Measurements from ENCODE around the gene GAB4.
"Not testable (repeated sequence)": the region's sequence is repeated elsewhere in the genome, so short reads cannot be mapped to it uniquely, and the experiment has no call there.

GAB4 gene, protein sequence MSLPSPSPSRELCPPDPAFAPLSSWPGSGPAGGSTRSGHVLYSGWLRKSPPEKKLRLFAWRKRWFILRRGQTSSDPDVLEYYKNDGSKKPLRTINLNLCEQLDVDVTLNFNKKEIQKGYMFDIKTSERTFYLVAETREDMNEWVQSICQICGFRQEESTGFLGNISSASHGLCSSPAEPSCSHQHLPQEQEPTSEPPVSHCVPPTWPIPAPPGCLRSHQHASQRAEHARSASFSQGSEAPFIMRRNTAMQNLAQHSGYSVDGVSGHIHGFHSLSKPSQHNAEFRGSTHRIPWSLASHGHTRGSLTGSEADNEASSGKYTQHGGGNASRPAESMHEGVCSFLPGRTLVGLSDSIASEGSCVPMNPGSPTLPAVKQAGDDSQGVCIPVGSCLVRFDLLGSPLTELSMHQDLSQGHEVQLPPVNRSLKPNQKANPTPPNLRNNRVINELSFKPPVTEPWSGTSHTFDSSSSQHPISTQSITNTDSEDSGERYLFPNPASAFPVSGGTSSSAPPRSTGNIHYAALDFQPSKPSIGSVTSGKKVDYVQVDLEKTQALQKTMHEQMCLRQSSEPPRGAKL

DNA sequence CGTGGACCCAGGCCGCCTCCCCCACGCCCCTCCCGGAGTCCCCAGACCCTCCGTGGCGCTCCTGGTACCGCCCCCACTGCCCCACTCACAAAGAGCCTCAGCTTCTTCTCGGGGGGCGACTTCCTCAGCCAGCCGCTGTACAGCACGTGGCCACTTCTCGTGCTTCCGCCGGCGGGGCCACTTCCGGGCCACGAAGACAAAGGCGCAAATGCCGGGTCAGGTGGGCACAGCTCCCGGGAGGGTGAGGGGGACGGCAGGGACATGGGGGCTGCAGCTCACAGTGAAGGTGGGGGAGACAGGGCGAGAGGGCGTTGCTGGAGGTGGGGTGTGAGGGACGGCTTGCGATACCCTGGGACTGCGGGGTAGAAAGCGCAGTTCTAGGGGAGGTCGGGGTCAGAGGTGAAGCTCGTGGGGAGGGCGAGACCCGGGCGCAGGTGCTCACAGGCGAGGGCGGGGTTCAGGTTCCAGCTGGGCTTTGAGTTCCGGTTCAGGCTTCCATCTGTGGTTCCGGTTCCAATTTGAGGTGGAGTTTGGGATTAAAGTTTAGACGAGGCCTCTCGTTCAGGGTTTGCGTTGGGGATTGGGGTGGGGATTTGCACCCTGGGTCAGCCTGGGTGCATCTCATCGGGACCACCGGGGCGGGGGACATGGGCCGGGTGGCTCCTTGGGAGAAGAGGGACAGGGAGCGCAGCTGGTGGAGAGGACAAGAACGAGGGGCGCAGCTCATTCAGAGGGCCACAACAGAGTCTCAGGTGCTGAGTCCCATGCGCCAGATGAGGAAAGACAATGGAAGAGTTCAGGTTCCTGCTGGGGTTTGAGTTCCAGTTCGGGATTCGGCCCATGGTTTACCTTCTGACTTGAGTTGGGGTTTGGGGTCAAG lies at the start of gene GAB4:
TSS of gene GAB4 (minus strand) at position 371 of the 880 bp plus-strand sequence. CDS start at position 263, 108 bp downstream.
- peaks cover 1% of the 10 kb centered on the region for H3K4me1 Mint-ChIP-seq (ENCODE audit: low read depth)
- DNase-seq = no peak
- H3K9me3 Mint-ChIP-seq = peaks cover 18% of the 10 kb centered on the region
- peaks cover 80% of the 10 kb centered on the region for H3K27me3 Mint-ChIP-seq
- H3K27ac Mint-ChIP-seq = no peak within 1 kb of the TSS
- no peaks in the 10 kb centered on the region for H3K36me3 Mint-ChIP-seq (ENCODE audit: low read depth)
- no peak within 1 kb of the TSS for H3K4me3 Mint-ChIP-seq

DNA sequence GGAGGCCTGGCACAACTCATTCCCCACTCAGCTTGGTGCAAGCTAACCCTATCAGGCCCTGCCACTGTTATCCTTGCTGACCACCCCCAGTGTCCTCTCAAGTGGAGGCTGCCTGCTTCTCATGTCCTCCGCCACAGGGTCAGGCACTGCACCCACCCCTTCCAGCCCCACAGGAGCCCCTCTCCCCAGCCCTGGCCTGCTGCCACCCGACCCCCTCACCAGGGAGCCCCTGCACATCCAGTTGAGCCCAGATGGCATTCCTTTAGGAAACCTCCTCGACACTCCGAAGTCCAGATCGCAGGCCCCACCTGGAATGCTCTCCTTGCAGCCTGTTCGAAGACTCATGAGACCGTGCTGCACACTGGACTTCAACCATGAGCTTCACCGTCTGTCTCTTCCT lies 48.8 kb upstream of the GAB4 start:
- no peak overlapping the region for H3K4me3 Mint-ChIP-seq
- H3K9me3 Mint-ChIP-seq = no peaks in the 10 kb centered on the region
- H3K4me1 Mint-ChIP-seq (ENCODE audit: low read depth) = peaks cover 3% of the 10 kb centered on the region
- H3K27me3 Mint-ChIP-seq = no peaks in the 10 kb centered on the region
- H3K27ac Mint-ChIP-seq = no peak overlapping the region
- DNase-seq = no peak
- H3K36me3 Mint-ChIP-seq (ENCODE audit: low read depth) = no peaks in the 10 kb centered on the region

DNA sequence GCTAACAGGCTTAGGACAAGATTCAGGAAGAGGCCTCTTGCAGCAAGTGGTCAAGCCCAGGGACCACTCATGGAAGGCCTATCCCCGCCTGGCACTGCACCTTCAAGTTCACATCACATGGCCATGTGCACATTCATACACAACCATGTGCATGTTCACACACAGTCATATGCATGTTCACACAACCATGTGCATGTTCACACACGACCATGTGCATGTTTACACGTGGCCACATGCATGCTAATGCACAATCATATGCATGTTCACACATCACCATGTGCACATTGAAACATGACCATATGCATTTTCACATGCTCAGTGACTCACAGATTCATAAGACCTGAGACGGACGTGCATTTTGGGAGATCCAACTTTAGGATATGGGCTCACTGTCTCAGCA lies 48.0 kb upstream of the GAB4 start:
- H3K9me3 Mint-ChIP-seq = no peaks in the 10 kb centered on the region
- H3K4me1 Mint-ChIP-seq (ENCODE audit: low read depth) = peaks cover 3% of the 10 kb centered on the region
- H3K27ac Mint-ChIP-seq = no peak overlapping the region
- H3K27me3 Mint-ChIP-seq = no peaks in the 10 kb centered on the region
- no peaks in the 10 kb centered on the region for H3K36me3 Mint-ChIP-seq (ENCODE audit: low read depth)
- H3K4me3 Mint-ChIP-seq = no peak overlapping the region
- DNase-seq = no peak

DNA sequence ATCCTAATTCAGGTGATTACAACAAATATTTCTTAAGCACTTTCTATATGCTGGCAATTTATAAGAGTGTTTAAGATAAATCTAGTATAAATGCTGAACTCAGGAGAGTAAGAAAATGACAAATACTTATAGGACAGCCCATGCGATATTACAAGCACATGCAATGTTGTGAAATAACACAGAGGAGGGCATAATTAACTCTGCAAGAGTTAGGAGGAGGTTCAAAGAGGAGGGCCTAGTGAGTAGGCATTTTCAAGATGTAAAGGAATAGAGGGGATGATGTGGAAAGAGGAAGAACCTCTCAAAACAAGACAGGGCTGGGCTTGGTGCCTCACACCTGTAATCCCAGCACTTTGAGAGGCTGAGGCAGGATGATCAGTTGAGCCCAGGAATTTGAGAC lies 39.6 kb upstream of the GAB4 start:
- H3K27ac Mint-ChIP-seq = no peak overlapping the region
- H3K4me1 Mint-ChIP-seq (ENCODE audit: low read depth) = peaks cover 9% of the 10 kb centered on the region
- DNase-seq = no peak
- no peaks in the 10 kb centered on the region for H3K27me3 Mint-ChIP-seq
- H3K4me3 Mint-ChIP-seq = no peak overlapping the region
- H3K9me3 Mint-ChIP-seq = no peaks in the 10 kb centered on the region
- no peaks in the 10 kb centered on the region for H3K36me3 Mint-ChIP-seq (ENCODE audit: low read depth)

DNA sequence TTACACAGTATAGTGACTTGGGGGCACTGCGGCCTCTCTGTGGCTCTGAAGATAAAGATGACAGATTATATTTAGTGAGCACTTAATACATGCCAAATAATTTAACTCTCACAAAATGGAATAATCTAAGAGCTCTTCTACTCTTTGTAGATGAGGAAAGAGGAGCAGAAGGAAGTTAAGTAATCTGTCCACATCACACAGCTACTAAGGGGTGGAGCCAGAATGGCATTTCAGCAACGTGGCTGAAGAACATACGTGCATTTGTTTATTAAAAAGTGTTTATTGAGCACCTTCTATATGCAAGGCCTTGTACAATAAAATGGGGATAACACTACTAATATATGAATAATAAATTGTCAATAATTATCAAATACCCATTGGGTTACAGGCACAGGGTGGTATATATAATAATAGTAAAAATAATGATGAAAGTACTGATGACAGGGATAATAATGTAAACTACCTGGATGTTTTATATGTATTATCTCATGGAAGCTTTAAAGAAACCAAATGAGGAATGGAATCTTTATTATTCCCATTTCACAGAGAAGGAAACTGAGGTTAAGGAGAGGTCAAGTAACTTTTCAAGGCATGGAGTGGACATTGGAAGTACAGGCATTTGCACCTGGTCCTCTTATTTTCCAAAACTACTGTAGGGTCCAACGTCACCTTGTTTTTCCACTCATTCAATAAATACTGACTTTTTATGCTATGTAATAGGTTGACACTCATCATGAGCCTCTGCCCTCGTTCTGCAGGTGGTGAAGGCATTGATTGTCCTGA lies 38.7 kb upstream of the GAB4 start:
- Mint-ChIP-seq H3K4me1 (ENCODE audit: low read depth) (peaks cover 9% of the 10 kb centered on the region), H3K4me3 (no peak overlapping the region), H3K27ac (no peak overlapping the region), H3K36me3 (ENCODE audit: low read depth) (no peaks in the 10 kb centered on the region), H3K27me3 (no peaks in the 10 kb centered on the region), H3K9me3 (no peaks in the 10 kb centered on the region)
- no peak for DNase-seq

DNA sequence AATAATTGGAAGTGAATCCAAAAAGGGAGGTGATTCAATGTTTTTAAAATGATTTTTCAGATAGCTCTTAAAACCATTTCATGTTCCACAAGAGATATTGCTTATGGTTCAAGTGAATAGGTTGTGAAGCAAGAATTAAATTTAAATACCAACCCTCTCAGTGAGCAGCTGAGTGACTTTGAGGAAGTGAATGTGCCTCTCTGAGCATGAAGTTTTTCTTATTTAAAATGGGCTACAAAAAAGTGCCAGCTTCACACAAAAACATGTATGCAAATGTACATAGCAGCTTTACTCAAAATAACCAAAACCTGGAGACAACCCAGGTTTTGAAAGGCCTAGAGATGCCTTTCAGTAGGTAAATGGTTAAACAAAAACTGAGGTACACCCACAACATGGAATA lies 35.5 kb upstream of the GAB4 start:
- H3K27ac Mint-ChIP-seq = no peak overlapping the region
- H3K9me3 Mint-ChIP-seq = no peaks in the 10 kb centered on the region
- H3K4me3 Mint-ChIP-seq = no peak overlapping the region
- no peak for DNase-seq
- H3K36me3 Mint-ChIP-seq (ENCODE audit: low read depth) = no peaks in the 10 kb centered on the region
- peaks cover 5% of the 10 kb centered on the region for H3K4me1 Mint-ChIP-seq (ENCODE audit: low read depth)
- no peaks in the 10 kb centered on the region for H3K27me3 Mint-ChIP-seq

DNA sequence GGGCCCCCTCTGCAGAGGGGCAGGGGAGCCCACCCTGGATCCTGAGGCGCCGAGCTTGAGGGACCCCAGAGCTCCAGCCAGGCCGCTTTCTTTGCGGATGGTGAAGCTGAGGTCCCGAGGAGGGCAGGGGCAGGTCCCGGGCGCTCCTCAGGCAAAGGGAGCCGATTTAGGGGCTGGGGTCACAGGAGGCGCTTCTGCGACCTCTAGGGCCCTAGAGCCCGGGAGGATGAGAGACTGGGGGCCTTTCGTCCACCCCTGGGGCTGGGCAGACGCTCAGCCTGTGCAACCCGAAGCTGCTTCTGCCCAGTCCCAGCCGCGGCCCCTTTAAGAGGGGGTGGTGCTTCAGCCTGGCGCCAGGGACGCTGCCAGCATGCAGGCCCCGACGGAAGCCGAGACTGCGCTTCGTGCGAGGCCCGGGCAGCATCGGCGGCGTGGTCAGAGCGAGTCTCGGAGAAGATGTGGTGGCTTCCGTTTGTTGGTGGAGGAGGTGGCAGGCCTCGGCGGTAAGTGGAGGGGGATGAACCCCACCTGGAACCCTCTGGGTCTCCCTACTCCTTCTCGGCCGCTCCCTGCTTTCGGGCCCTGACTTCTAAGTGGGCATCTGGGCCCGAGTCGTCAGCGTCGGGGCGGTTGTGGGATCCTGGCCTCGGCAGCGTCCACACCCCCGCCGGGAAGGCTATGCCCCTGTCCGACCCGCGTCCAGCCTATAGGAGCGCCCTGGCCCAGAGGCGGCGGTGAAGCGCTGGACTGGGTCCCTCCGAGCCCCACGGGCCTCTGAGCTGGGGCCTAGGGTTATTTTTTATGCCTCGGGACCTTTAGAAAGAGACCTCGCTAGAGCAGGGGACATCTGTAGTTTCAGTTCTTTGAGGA lies 29.1 kb upstream of the GAB4 start:
- H3K36me3 Mint-ChIP-seq (ENCODE audit: low read depth); H3K9me3 Mint-ChIP-seq; H3K4me1 Mint-ChIP-seq (ENCODE audit: low read depth); H3K27ac Mint-ChIP-seq: not testable (repeated sequence)
- Mint-ChIP-seq H3K4me3 (peak overlapping the region; percentile 62), H3K27me3 (peaks cover 20% of the 10 kb centered on the region)
- DNase-seq = peak; percentile 52

DNA sequence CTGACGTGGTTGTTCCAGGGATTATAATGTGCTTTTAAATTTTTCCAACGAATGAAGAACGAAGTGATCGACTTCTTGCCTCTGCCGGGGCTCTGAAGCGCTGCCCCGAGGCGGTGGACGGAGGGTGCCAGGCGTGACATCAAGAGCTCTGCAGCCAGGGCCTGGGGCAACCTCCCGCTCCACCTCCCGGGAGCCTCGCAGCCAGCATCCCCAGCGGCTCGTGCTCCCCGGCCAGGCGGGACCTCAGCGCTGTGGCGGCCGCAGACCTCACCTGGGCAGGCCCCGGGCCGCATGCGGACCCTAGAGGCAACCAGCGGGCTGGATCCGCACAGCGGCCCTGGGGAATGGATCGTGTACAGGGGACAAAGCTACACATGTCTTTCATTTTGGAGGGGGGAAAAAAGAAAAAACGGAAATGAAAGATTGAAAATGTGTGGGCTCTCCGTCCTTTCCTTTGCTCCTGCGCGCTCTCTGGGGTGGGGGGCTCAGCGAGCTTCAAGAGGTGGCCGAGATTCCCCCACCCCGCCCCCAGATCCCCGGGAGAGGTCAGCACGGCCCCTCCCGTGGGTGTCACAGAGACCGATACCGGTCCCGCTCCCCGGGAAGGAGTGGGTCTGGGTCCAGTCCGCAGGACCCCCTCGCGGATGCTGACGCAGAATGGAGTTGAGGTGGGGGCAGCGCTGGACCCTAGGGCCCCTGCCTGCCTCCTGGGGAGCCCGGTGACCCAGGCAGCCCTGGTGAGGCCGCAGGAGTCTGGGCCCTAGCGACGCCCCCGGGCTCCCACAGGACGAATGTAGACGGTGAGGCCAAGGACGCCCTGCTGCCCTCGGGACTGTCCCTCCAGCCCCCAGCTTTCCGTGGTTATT lies 28.2 kb upstream of the GAB4 start:
- H3K4me1 Mint-ChIP-seq (ENCODE audit: low read depth); H3K36me3 Mint-ChIP-seq (ENCODE audit: low read depth); H3K9me3 Mint-ChIP-seq; H3K27ac Mint-ChIP-seq: not testable (repeated sequence)
- DNase-seq = peak; percentile 39
- Mint-ChIP-seq H3K4me3 (peak overlapping the region; percentile 60), H3K27me3 (peaks cover 21% of the 10 kb centered on the region)

DNA sequence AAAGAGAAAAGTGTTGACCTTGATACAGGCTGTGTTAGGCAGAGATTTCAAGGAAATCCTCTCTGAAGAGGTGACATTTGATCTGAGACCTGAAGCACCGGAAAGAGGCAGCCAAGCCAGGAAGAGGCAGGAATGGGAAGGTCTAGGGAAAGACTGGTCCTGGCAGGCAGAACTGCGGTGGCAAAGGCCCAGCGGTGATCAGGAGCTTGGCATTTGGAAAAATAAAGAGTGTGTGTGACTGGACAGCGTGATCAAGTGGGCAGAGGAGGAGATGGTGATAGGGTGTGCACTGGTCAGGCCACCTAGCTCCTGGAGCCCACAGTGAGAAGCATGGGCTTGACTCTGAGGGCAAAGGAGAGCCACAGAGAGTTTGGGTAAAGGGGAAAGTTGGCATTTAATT lies 27.2 kb upstream of the GAB4 start:
- no peak for DNase-seq
- Mint-ChIP-seq H3K27ac (no peak overlapping the region), H3K27me3 (peaks cover 21% of the 10 kb centered on the region), H3K9me3 (no peaks in the 10 kb centered on the region), H3K4me3 (no peak overlapping the region), H3K4me1 (ENCODE audit: low read depth) (peaks cover 7% of the 10 kb centered on the region), H3K36me3 (ENCODE audit: low read depth) (no peaks in the 10 kb centered on the region)

DNA sequence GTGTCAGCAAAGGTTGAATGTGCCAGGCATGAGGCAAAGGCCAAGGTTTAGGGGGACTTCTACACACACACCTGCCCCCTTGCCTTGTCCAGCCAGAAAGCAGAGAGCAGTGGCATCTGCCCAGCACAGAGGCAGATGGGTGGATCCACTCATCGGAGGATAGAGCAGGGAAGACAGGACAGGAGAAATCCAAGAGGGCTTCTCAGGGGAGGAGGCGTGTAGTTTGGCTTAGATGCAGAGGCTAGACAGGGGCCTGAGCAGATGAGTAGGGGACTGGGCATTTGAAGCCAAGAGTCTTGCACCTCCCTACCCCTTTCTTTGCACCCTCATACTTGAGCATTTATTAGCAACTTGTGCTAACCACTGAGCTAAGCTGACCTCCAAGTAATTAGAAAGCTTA lies 26.5 kb upstream of the GAB4 start:
- DNase-seq; H3K4me1 Mint-ChIP-seq (ENCODE audit: low read depth); H3K9me3 Mint-ChIP-seq; H3K36me3 Mint-ChIP-seq (ENCODE audit: low read depth); H3K4me3 Mint-ChIP-seq; H3K27ac Mint-ChIP-seq: not testable (repeated sequence)
- peaks cover 21% of the 10 kb centered on the region for H3K27me3 Mint-ChIP-seq

DNA sequence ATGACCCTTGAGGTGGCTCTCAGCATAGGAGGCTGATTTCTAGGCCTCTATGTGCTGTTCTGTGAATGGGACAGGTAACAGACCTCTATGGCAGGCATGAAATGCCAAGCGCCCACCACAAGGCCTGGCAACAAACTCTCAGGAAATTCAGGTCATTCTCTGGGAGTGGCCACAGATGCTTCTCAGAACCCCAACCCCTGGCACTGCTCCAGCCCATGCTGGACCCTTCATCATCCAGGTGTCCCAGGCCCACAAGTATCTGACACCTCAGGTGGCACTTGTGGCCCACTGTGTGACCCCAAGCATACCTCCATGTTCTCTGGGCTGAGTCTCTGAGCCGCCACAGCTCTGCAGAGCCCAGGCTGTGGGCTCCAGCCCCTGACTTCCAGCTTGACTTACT lies 24.3 kb upstream of the GAB4 start:
- not testable (repeated sequence) for H3K4me3 Mint-ChIP-seq; H3K36me3 Mint-ChIP-seq (ENCODE audit: low read depth); H3K4me1 Mint-ChIP-seq (ENCODE audit: low read depth); H3K9me3 Mint-ChIP-seq; DNase-seq; H3K27ac Mint-ChIP-seq
- H3K27me3 Mint-ChIP-seq = peaks cover 31% of the 10 kb centered on the region

DNA sequence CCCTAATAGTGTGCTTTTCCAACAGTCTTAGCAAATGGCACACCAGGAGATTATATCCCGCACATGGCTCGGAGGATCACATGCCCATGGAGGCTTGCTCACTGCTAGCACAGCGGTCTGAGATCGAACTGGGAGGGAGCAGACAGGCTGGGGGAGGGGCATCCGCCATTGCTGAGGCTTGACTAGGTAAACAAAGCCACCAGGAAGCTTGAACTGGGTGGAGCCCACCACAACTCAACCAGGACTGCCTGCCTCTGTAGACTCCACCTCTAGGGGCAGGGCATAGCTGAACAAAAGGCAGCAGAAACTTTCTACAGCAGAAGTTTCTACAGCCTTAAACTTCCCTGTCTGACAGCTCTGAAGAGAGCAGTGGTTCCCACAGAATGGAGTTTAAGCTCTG lies 16.4 kb upstream of the GAB4 start:
- H3K27ac Mint-ChIP-seq; DNase-seq; H3K9me3 Mint-ChIP-seq; H3K4me3 Mint-ChIP-seq; H3K36me3 Mint-ChIP-seq (ENCODE audit: low read depth); H3K4me1 Mint-ChIP-seq (ENCODE audit: low read depth): not testable (repeated sequence)
- peaks cover 43% of the 10 kb centered on the region for H3K27me3 Mint-ChIP-seq

DNA sequence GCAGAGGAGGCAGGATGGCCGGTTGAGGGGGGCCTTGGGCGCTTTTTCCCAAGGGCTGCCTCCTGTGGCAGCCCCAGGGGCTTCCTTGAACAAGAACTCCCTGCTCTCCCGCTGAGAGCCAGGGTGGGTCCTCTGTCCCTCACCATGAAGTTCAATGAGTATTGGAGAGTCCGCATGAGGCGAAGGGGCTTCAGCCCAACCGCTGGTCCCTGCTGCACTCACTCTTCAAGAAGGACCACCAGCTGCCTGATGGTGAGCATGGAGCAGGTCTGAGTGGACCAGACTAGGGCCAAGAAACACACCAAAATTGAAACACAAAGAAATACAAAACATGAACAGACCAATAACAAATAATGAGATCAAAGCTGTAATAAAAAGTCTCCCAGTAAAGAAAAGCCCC lies 7.5 kb upstream of the GAB4 start:
- not testable (repeated sequence) for H3K4me1 Mint-ChIP-seq (ENCODE audit: low read depth)
- peaks cover 41% of the 10 kb centered on the region for H3K27me3 Mint-ChIP-seq

More for the DNA sequence above, 7.5 kb upstream of the GAB4 start:
- H3K36me3 Mint-ChIP-seq (ENCODE audit: low read depth); H3K4me3 Mint-ChIP-seq; H3K9me3 Mint-ChIP-seq; DNase-seq; H3K27ac Mint-ChIP-seq: not testable (repeated sequence)
